Uterus (tissue), 4 donors: Measurements from ENCODE around the gene TST. TPM values are rescaled to one million over a fixed set of nuclear protein-coding genes. Genes with fewer than 3 reads are reported as not detected.

ENCODE experiments used
- DNase-seq, 2 donors: peaks; one replicate each; pipeline ENCODE4 v3.0.0-alpha.2; 2019 to 2020
- H3K27ac ChIP-seq, 2 donors: fragments of 200-600 bp; sonication (generic); 1 replicate in 1 of 2; 2 replicates in 1 of 2; pipeline ENCODE4 v1.5.1; 2016 to 2018
- H3K27me3 ChIP-seq, 2 donors: fragments of 200-600 bp; sonication (generic); one replicate each; pipeline ENCODE4 v1.5.1; 2018 to 2019; ENCODE audit warnings: control low read depth in 1 of 2
- H3K36me3 ChIP-seq, 2 donors: fragments of 200-600 bp; sonication (generic); one replicate each; pipeline ENCODE4 v1.5.1; 2019; ENCODE audit warnings: control low read depth in 1 of 2
- H3K4me1 ChIP-seq, 2 donors: fragments of 200-600 bp; sonication (generic); one replicate each; pipeline ENCODE4 v1.5.1; 2018 to 2019; ENCODE audit warnings: control low read depth in 1 of 2
- H3K4me3 ChIP-seq, 2 donors: fragments of 200-600 bp; sonication (generic); 1 replicate in 1 of 2; 2 replicates in 1 of 2; pipeline ENCODE4 v1.5.1; 2018 to 2019; ENCODE audit warnings: mild to moderate bottlenecking in 1 of 2
- H3K9me3 ChIP-seq, 2 donors: fragments of 200-600 bp; sonication (generic); one replicate each; pipeline ENCODE4 v1.5.1; 2019; ENCODE audit warnings: control low read depth in 1 of 2
- CTCF ChIP-seq, 4 experiments: fragments of 200-600 bp in 2 of 4; fragments of 450-650 bp in 2 of 4; sonication (generic) in 2 of 4; IDR thresholded peaks; one replicate each; pipeline ENCODE4 v1.5.1; 2016 to 2019; ENCODE audit warnings: antibody characterized with exemption in 4 of 4, mild to moderate bottlenecking in 2 of 4, moderate library complexity in 1 of 4
- POLR2A ChIP-seq, 2 donors: fragments of 450-650 bp; IDR thresholded peaks; one replicate each; pipeline ENCODE4 v1.6.1; 2016; ENCODE audit warnings: antibody characterized with exemption in 2 of 2, mild to moderate bottlenecking in 1 of 2, moderate library complexity in 1 of 2
- intact Hi-C: fragments of 100-400 bp; cut with DNase I; formaldehyde crosslinking; loops from one replicate; pipeline ENCODE4 v1.15.1; 2023; ENCODE audit warnings: low total_unique reads
- total RNA-seq, 4 donors: library from RNA; depleted of rRNA in 3 of 4; stranded (reverse); fragments of >200 nt in 3 of 4; gene quantifications; one replicate each; pipeline versions ENCODE4 v1.1.0 to v1.2.4, GENCODE V29; 2014 to 2023
- donor health status: DM: yes; HTN: yes; CAD: no.

TST gene
- total RNA-seq, 4 donors from 2014 or later, result 19.6 to 36.8 (median 25.1) TPM

GRCh38 chr22:37044634-37045625, 25.7 kb upstream of the TST start:
- H3K4me1 ChIP-seq, result no peaks in the 10 kb centered on the region
- H3K27me3 ChIP-seq, result no peaks in the 10 kb centered on the region
- no peaks in the 10 kb centered on the region for H3K36me3 ChIP-seq
- intact Hi-C loops, result no loop called here
- no peak for DNase-seq
- no peaks in the 10 kb centered on the region for H3K9me3 ChIP-seq
- no peak for TF ChIP-seq POLR2A (IDR thresholded peaks at IDR 0.05)
- TF ChIP-seq CTCF (IDR thresholded peaks at IDR 0.05), result no peak
- H3K27ac ChIP-seq, result no peak overlapping the region
- H3K4me3 ChIP-seq, result no peak overlapping the region

- intact Hi-C loops, result no loop called here
- no peak for DNase-seq
- no peak overlapping the region for H3K27ac ChIP-seq
Observed at GRCh38 chr22:37043828-37044538, 24.7 kb upstream of the TST start.

GRCh38 chr22:37043209-37043827, 24.1 kb upstream of the TST start:
- intact Hi-C loops, result no loop called here
- H3K4me3 ChIP-seq, result no peak overlapping the region
- no peaks in the 10 kb centered on the region for H3K4me1 ChIP-seq
- no peaks in the 10 kb centered on the region for H3K27me3 ChIP-seq
- H3K9me3 ChIP-seq, result no peaks in the 10 kb centered on the region
- TF ChIP-seq CTCF (IDR thresholded peaks at IDR 0.05), result no peak
- no peak for TF ChIP-seq POLR2A (IDR thresholded peaks at IDR 0.05)
- no peak overlapping the region for H3K27ac ChIP-seq
- no peaks in the 10 kb centered on the region for H3K36me3 ChIP-seq
- no peak for DNase-seq

More at GRCh38 chr22:37043828-37044538, 24.7 kb upstream of the TST start:
- Histone ChIP-seq H3K4me3 (no peak overlapping the region), H3K27me3 (no peaks in the 10 kb centered on the region), H3K36me3 (no peaks in the 10 kb centered on the region), H3K9me3 (no peaks in the 10 kb centered on the region), H3K4me1 (no peaks in the 10 kb centered on the region)
- peak; percentile 11 to 51 (median 28) for TF ChIP-seq CTCF (IDR thresholded peaks at IDR 0.05)
- no peak for TF ChIP-seq POLR2A (IDR thresholded peaks at IDR 0.05)

GRCh38 chr22:37039466-37039865, 20.2 kb upstream of the TST start:
- TF ChIP-seq POLR2A (IDR thresholded peaks at IDR 0.05) (no peak), CTCF (IDR thresholded peaks at IDR 0.05) (no peak)
- no peaks in the 10 kb centered on the region for H3K36me3 ChIP-seq
- H3K27ac ChIP-seq, result no peak overlapping the region
- intact Hi-C loops, result no loop called here
- no peak overlapping the region for H3K4me3 ChIP-seq
- DNase-seq, result no peak
- H3K4me1 ChIP-seq, result no peaks in the 10 kb centered on the region
- no peaks in the 10 kb centered on the region for H3K9me3 ChIP-seq
- H3K27me3 ChIP-seq, result no peaks in the 10 kb centered on the region
